Right hindlimb (tissue), 1 donor: Measurements from ENCODE around the gene NHSL1.

ENCODE experiments used
- DNase-seq: peaks from one replicate; pipeline ENCODE4 v3.0.0-alpha.2; 2018

Gene NHSL1

GRCh38 chr6:138523347-138524210 lies 24.3 kb upstream of the NHSL1 start:
- DNase-seq, result no peak

- no peak for DNase-seq
Measured at GRCh38 chr6:138522611-138523010, 23.3 kb upstream of the NHSL1 start.

- DNase-seq, result no peak
Measured at GRCh38 chr6:138521790-138522189, 22.5 kb upstream of the NHSL1 start.

GRCh38 chr6:138520463-138520862 lies 21.2 kb upstream of the NHSL1 start:
- no peak for DNase-seq

GRCh38 chr6:138518054-138518453 lies 18.8 kb upstream of the NHSL1 start:
- DNase-seq, result no peak

- DNase-seq, result no peak
Measured at GRCh38 chr6:138517635-138518034, 18.3 kb upstream of the NHSL1 start.

- no peak for DNase-seq
Measured at GRCh38 chr6:138515657-138516248, 16.5 kb upstream of the NHSL1 start.

GRCh38 chr6:138514860-138515540 lies 15.7 kb upstream of the NHSL1 start:
- no peak for DNase-seq

GRCh38 chr6:138512609-138513008 lies 13.3 kb upstream of the NHSL1 start:
- DNase-seq, result no peak

- no peak for DNase-seq
Measured at GRCh38 chr6:138510093-138510492, 10.8 kb upstream of the NHSL1 start.

GRCh38 chr6:138509371-138509770 lies 10.1 kb upstream of the NHSL1 start:
- no peak for DNase-seq

GRCh38 chr6:138508676-138508988 lies 9.3 kb upstream of the NHSL1 start:
- no peak for DNase-seq

GRCh38 chr6:138507977-138508675 lies 8.8 kb upstream of the NHSL1 start:
- no peak for DNase-seq

- DNase-seq, result no peak
Measured at GRCh38 chr6:138504764-138505689, 5.7 kb upstream of the NHSL1 start.

- no peak for DNase-seq
Measured at GRCh38 chr6:138503881-138504680, 4.8 kb upstream of the NHSL1 start.

- DNase-seq, result no peak
Measured at GRCh38 chr6:138502546-138502945, 3.3 kb upstream of the NHSL1 start.

- no peak for DNase-seq
Measured at GRCh38 chr6:138500867-138501446, 1.7 kb upstream of the NHSL1 start.

GRCh38 chr6:138500045-138500665 lies 861 bp upstream of the NHSL1 start:
- no peak for DNase-seq

GRCh38 chr6:138498629-138499302 lies 528 bp downstream of the NHSL1 start:
- DNase-seq, result no peak

- no peak for DNase-seq
Measured at GRCh38 chr6:138497286-138497685, 2.0 kb downstream of the NHSL1 start.
